ENCODE results near the gene MVP.

- TF ChIP-seq POLR2A (IDR thresholded peaks at IDR 0.05; ENCODE audit: low read length) (no peak), GATA1 (IDR thresholded peaks at IDR 0.05; ENCODE audit: low read depth, low read length) (no peak)
Observed at GRCh38 chr16:29804020-29804419, 16.2 kb upstream of the MVP start.
